ENCODE data around the gene FGFR2. TPM values are rescaled to one million over a fixed set of nuclear protein-coding genes. Genes with fewer than 3 reads are reported as not detected.

Gene FGFR2
- polyA plus RNA-seq, 1 of the 3 experiments (the other 2 are of a cell fraction), result 0.02 TPM

DNA sequence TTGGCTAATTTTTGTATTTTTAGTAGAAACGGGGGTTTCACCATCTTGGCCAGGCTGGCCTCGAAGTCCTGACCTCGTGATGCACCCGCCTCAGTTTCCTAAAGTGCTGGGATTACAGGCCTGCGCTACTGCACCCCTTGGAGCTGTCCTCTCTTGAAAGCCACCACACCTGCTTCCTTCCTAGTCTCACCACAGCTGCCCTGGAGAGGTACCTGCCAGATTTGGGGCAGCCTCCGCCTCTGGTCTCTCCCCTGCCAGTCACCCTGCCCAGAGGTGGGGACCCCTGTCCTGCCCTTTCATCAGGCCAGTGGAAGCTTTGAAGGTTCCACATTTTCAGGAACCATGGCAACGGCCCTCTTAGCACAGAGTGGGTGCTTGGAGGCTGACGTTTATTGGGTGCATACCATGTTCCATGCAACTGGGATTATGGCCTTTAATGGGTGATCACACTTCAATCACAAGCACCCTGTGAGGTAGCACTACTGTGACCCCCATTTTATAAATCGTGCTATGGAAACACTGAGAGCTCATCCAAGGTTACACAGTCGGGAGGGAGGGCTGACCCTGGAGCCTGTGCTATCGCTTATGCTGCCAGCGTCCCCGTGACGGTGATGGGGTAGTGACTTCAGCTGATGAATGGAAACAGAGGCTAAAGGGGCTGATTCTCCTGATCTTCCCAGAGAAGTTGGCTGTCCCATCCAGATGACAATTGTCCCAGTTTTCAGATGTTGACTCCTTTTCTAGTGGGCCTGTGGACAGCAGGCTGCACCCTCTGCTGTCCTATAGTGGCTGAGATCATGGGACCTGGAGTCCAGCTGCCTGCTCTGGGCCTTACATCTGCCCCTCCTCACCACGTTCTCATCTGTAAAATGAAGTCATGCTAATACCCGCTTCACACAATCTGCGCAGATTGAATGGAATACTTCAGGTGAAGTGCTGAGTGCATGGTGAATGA lies 11.5 kb upstream of the FGFR2 start:
- Histone ChIP-seq H3K4me1 (ENCODE audit: control insufficient read depth in 1 of 2, insufficient read depth in 2 of 2, low read depth in 1 of 2, low read length in 1 of 2) (no peaks in the 10 kb centered on the region; a peak in 1 of 4 replicates), H3K27me3 (ENCODE audit: insufficient read depth) (no peaks in the 10 kb centered on the region; the same call in 1 of the 2 replicates), H3F3A (replicated peaks; ENCODE audit: insufficient read depth) (no peaks in the 10 kb centered on the region), H3K79me2 (ENCODE audit: insufficient read depth) (no peaks in the 10 kb centered on the region), H3K4me3 (ENCODE audit: low read depth in 2 of 2, low read length in 1 of 2) (no peak overlapping the region), H3K4me2 (no peak overlapping the region), H2AFZ (ENCODE audit: low read depth) (no peak overlapping the region), H3K9me2 (no peaks in the 10 kb centered on the region), H4K20me1 (ENCODE audit: insufficient read depth) (no peaks in the 10 kb centered on the region), H3K36me3 (replicated peaks in 1 of 2; ENCODE audit: control insufficient read depth in 1 of 2, insufficient read depth in 2 of 2, low read length in 1 of 2) (no peaks in the 10 kb centered on the region), H3K9me3 (no peaks in the 10 kb centered on the region), H3K9ac (no peak overlapping the region), H3K27ac (ENCODE audit: low read depth in 2 of 2, low read length in 1 of 2) (no peak overlapping the region)
- TF ChIP-seq RFX5 (IDR thresholded peaks at IDR 0.05; ENCODE audit: low read length) (no peak), FOSL2 (IDR thresholded peaks at IDR 0.05; ENCODE audit: borderline replicate concordance, low read depth) (no peak), POLR2AphosphoS5 (IDR thresholded peaks at IDR 0.05; ENCODE audit: low read depth, low read length) (no peak), SIN3A (IDR thresholded peaks at IDR 0.05; ENCODE audit: borderline replicate concordance, low read depth, low read length) (no peak), YY1 (IDR thresholded peaks at IDR 0.05; ENCODE audit: low read depth) (no peak), JUND (IDR thresholded peaks at IDR 0.05) (no peak), NRF1 (IDR thresholded peaks at IDR 0.05; ENCODE audit: low read depth, low read length) (no peak), FOXM1 (IDR thresholded peaks at IDR 0.05; ENCODE audit: low read depth) (no peak), RAD21 (IDR thresholded peaks at IDR 0.05; ENCODE audit: low read length) (no peak), SMC3 (IDR thresholded peaks at IDR 0.05; ENCODE audit: low read depth, low read length) (no peak), MXI1 (IDR thresholded peaks at IDR 0.05; ENCODE audit: low read depth, low read length) (no peak)
- TF ChIP-seq, protein P1, sequence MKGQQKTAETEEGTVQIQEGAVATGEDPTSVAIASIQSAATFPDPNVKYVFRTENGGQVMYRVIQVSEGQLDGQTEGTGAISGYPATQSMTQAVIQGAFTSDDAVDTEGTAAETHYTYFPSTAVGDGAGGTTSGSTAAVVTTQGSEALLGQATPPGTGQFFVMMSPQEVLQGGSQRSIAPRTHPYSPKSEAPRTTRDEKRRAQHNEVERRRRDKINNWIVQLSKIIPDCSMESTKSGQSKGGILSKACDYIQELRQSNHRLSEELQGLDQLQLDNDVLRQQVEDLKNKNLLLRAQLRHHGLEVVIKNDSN (IDR thresholded peaks at IDR 0.05; ENCODE audit: borderline replicate concordance, low read depth), result no peak
- TF ChIP-seq, protein P2, sequence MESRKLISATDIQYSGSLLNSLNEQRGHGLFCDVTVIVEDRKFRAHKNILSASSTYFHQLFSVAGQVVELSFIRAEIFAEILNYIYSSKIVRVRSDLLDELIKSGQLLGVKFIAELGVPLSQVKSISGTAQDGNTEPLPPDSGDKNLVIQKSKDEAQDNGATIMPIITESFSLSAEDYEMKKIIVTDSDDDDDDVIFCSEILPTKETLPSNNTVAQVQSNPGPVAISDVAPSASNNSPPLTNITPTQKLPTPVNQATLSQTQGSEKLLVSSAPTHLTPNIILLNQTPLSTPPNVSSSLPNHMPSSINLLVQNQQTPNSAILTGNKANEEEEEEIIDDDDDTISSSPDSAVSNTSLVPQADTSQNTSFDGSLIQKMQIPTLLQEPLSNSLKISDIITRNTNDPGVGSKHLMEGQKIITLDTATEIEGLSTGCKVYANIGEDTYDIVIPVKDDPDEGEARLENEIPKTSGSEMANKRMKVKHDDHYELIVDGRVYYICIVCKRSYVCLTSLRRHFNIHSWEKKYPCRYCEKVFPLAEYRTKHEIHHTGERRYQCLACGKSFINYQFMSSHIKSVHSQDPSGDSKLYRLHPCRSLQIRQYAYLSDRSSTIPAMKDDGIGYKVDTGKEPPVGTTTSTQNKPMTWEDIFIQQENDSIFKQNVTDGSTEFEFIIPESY (IDR thresholded peaks at IDR 0.05; ENCODE audit: borderline replicate concordance, low read depth), result no peak
- TF ChIP-seq, protein P3, sequence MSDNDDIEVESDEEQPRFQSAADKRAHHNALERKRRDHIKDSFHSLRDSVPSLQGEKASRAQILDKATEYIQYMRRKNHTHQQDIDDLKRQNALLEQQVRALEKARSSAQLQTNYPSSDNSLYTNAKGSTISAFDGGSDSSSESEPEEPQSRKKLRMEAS (IDR thresholded peaks at IDR 0.05; ENCODE audit: low read depth), result no peak
- TF ChIP-seq, protein P4, sequence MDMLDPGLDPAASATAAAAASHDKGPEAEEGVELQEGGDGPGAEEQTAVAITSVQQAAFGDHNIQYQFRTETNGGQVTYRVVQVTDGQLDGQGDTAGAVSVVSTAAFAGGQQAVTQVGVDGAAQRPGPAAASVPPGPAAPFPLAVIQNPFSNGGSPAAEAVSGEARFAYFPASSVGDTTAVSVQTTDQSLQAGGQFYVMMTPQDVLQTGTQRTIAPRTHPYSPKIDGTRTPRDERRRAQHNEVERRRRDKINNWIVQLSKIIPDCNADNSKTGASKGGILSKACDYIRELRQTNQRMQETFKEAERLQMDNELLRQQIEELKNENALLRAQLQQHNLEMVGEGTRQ (IDR thresholded peaks at IDR 0.05; ENCODE audit: borderline replicate concordance, low read depth, low read length), result no peak
- WGBS (ENCODE audit: low lambda C conversion rate), result 63% methylated on average over 17 of the region's 17 CpGs
- CTCF ChIA-PET, result interaction anchor here (0.6 to 7.0 kb wide), 78 partner anchors 8 to 921 kb away, joined by 3 to 56 read pairs (median 4); partner anchors contain the start of gene FGFR2
- DNase-seq, result no peak
- POLR2A ChIA-PET, result interaction anchor here (0.7 kb wide), 1 partner anchor 59 kb away, joined by 4 read pairs; no protein-coding TSS in a partner anchor

Data from SK-N-SH (cell line).